Neural progenitor cell (in vitro differentiated cells): ENCODE results near the gene ATG10. TPM values are rescaled to one million over a fixed set of nuclear protein-coding genes. Genes with fewer than 3 reads are reported as not detected.

Experiments
- DNase-seq: peaks from one replicate; pipeline ENCODE4 v3.0.0-alpha.2; 2016; ENCODE audit warnings: low spot score
- H2AFZ ChIP-seq: fragments of 200-600 bp; sonication (generic); replicated peaks from 2 replicates; pipeline ENCODE4 v1.6.1; 2016; ENCODE audit warnings: antibody characterized with exemption
- H3F3A ChIP-seq: fragments of 200-600 bp; sonication (generic); 2 replicates; pipeline ENCODE4 v1.6.1; 2016; ENCODE audit warnings: antibody characterized with exemption, low read depth
- H3K27ac ChIP-seq: fragments of 200-600 bp; sonication (generic); 2 replicates; pipeline ENCODE4 v1.5.1; 2016; ENCODE audit warnings: mild to moderate bottlenecking
- H3K27me3 ChIP-seq: fragments of 200-600 bp; sonication (generic); 2 replicates; pipeline ENCODE4 v1.6.1; 2016; ENCODE audit warnings: mild to moderate bottlenecking, moderate library complexity
- H3K36me3 ChIP-seq: fragments of 200-600 bp; sonication (generic); 2 replicates; pipeline ENCODE4 v1.5.1; 2016
- H3K4me1 ChIP-seq: fragments of 200-600 bp; sonication (generic); 2 replicates; pipeline ENCODE4 v1.6.1; 2016; ENCODE audit warnings: mixed run types
- H3K4me2 ChIP-seq: fragments of 200-600 bp; sonication (generic); 2 replicates; pipeline ENCODE4 v1.6.1; 2016
- H3K4me3 ChIP-seq: fragments of 200-600 bp; sonication (generic); 2 replicates; pipeline ENCODE4 v1.5.1; 2016
- H3K79me2 ChIP-seq: fragments of 200-600 bp; sonication (generic); 2 replicates; pipeline ENCODE4 v1.6.1; 2016; ENCODE audit warnings: low read depth
- H3K9ac ChIP-seq: fragments of 200-600 bp; sonication (generic); 2 replicates; pipeline ENCODE4 v1.6.1; 2016
- H3K9me3 ChIP-seq: fragments of 200-600 bp; sonication (generic); 2 replicates; pipeline ENCODE4 v1.5.1; 2016; ENCODE audit warnings: low read depth
- H4K20me1 ChIP-seq: fragments of 200-600 bp; sonication (generic); 2 replicates; pipeline ENCODE4 v1.6.1; 2016; ENCODE audit warnings: low read depth
- H3K27ac Mint-ChIP-seq: 3 replicates; pipeline ENCODE4 v1.8.0; 2021; ENCODE audit warnings: mixed read lengths
- H3K27me3 Mint-ChIP-seq: 2 replicates; pipeline ENCODE4 v1.8.0; 2022; ENCODE audit warnings: low read depth, mild to moderate bottlenecking, inconsistent platforms, moderate library complexity, mixed read lengths; ENCODE audit not compliant: insufficient read depth
- H3K36me3 Mint-ChIP-seq: 3 replicates; pipeline ENCODE4 v1.8.0; 2021; ENCODE audit warnings: mixed read lengths
- H3K4me1 Mint-ChIP-seq: 3 replicates; pipeline ENCODE4 v1.8.0; 2021; ENCODE audit warnings: mixed read lengths
- H3K4me3 Mint-ChIP-seq: 3 replicates; pipeline ENCODE4 v1.8.0; 2021; ENCODE audit warnings: mild to moderate bottlenecking, moderate library complexity, mixed read lengths
- H3K9me3 Mint-ChIP-seq: 3 replicates; pipeline ENCODE4 v1.8.0; 2020; ENCODE audit warnings: mixed read lengths
- EZH2 ChIP-seq: fragments of 200-600 bp; sonication (generic); IDR thresholded peaks from 2 replicates; pipeline ENCODE4 v1.6.1; 2017; ENCODE audit warnings: antibody characterized with exemption, mild to moderate bottlenecking, moderate library complexity
- EZH2phosphoT487 ChIP-seq: fragments of 200-600 bp; sonication (generic); IDR thresholded peaks from 2 replicates; pipeline ENCODE4 v1.6.1; 2017; ENCODE audit warnings: antibody characterized with exemption
- total RNA-seq: library from RNA; depleted of rRNA; stranded (reverse); fragments of >200 nt; gene quantifications from 2 replicates; pipeline ENCODE4 v1.2.3, GENCODE V29; 2015; ENCODE audit warnings: low replicate concordance
- TF ChIP-seq, protein P1 (sequence below): fragments of 200-600 bp; sonication (generic); IDR thresholded peaks from 2 replicates; pipeline ENCODE4 v1.5.1; 2017; ENCODE audit warnings: antibody characterized with exemption, mild to moderate bottlenecking

The ATG10 gene
- total RNA-seq, 1 donor from 2014 or later, result 13.4 TPM

DNA sequence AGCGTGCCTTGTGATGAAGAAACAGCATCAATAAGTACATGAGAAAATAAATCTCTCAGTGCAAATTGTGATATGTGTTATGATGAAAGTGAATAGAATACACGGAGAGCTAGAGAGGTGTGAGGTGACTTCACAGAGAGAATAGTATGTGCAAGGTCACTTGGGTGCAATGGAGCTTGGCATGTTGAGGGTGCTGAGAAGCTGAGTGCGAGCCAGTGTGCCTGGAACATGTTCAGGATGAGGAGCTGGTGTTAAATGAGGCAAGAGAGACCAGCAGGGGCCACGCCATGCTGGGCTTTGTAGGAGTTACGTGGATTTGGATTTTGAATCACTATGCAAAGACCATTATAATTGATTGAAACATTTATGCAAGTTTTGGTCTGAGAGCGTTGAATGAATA, 319.1 kb downstream of the ATG10 start:
- H3K4me3 Mint-ChIP-seq, result no peak overlapping the region
- H3K9ac ChIP-seq, result no peak overlapping the region
- H3K27me3 ChIP-seq, result no peaks in the 10 kb centered on the region
- H3K79me2 ChIP-seq, result peaks cover 10% of the 10 kb centered on the region
- H3K9me3 ChIP-seq, result no peaks in the 10 kb centered on the region
- H3K4me1 Mint-ChIP-seq, result peaks cover 46% of the 10 kb centered on the region
- H3K4me2 ChIP-seq, result peak overlapping the region; percentile 28
- no peaks in the 10 kb centered on the region for H3K36me3 Mint-ChIP-seq
- peaks cover 61% of the 10 kb centered on the region for H3K4me1 ChIP-seq
- no peak for DNase-seq
- peaks cover 64% of the 10 kb centered on the region for H3F3A ChIP-seq
- TF ChIP-seq EZH2, result no peak
- TF ChIP-seq EZH2phosphoT487, result no peak
- TF ChIP-seq, protein P1, sequence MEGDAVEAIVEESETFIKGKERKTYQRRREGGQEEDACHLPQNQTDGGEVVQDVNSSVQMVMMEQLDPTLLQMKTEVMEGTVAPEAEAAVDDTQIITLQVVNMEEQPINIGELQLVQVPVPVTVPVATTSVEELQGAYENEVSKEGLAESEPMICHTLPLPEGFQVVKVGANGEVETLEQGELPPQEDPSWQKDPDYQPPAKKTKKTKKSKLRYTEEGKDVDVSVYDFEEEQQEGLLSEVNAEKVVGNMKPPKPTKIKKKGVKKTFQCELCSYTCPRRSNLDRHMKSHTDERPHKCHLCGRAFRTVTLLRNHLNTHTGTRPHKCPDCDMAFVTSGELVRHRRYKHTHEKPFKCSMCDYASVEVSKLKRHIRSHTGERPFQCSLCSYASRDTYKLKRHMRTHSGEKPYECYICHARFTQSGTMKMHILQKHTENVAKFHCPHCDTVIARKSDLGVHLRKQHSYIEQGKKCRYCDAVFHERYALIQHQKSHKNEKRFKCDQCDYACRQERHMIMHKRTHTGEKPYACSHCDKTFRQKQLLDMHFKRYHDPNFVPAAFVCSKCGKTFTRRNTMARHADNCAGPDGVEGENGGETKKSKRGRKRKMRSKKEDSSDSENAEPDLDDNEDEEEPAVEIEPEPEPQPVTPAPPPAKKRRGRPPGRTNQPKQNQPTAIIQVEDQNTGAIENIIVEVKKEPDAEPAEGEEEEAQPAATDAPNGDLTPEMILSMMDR, result no peak
- no peaks in the 10 kb centered on the region for H4K20me1 ChIP-seq
- no peak overlapping the region for H2AFZ ChIP-seq
- no peak overlapping the region for H3K4me3 ChIP-seq
- H3K36me3 ChIP-seq, result no peaks in the 10 kb centered on the region
- no peaks in the 10 kb centered on the region for H3K9me3 Mint-ChIP-seq
- no peak overlapping the region for H3K27ac ChIP-seq
- H3K27ac Mint-ChIP-seq, result peak overlapping the region; percentile 44
- H3K27me3 Mint-ChIP-seq, result no peaks in the 10 kb centered on the region

GRCh38 chr5:82291420-82291819, 319.6 kb downstream of the ATG10 start:
- H3K27me3 Mint-ChIP-seq, result no peaks in the 10 kb centered on the region
- H3K27ac ChIP-seq, result peak overlapping the region; percentile 8
- no peaks in the 10 kb centered on the region for H3K36me3 Mint-ChIP-seq
- peaks cover 10% of the 10 kb centered on the region for H3K79me2 ChIP-seq
- H4K20me1 ChIP-seq, result no peaks in the 10 kb centered on the region
- no peak overlapping the region for H3K4me3 Mint-ChIP-seq
- H3F3A ChIP-seq, result peaks cover 69% of the 10 kb centered on the region
- peak overlapping the region; percentile 64 for H3K27ac Mint-ChIP-seq
- H3K27me3 ChIP-seq, result no peaks in the 10 kb centered on the region
- TF ChIP-seq EZH2phosphoT487 (no peak), EZH2 (no peak)
- TF ChIP-seq, protein P1, result no peak
- peak overlapping the region; percentile 28 for H3K4me2 ChIP-seq
- peaks cover 51% of the 10 kb centered on the region for H3K4me1 Mint-ChIP-seq
- H3K4me3 ChIP-seq, result no peak overlapping the region
- no peaks in the 10 kb centered on the region for H3K9me3 ChIP-seq
- H3K9me3 Mint-ChIP-seq, result no peaks in the 10 kb centered on the region
- peaks cover 66% of the 10 kb centered on the region for H3K4me1 ChIP-seq
- no peak overlapping the region for H2AFZ ChIP-seq
- H3K36me3 ChIP-seq, result no peaks in the 10 kb centered on the region
- no peak overlapping the region for H3K9ac ChIP-seq
- no peak for DNase-seq

- Histone ChIP-seq H3K27me3 (no peaks in the 10 kb centered on the region), H3K79me2 (peaks cover 4% of the 10 kb centered on the region), H3K4me2 (no peak overlapping the region), H3K27ac (peak overlapping the region; percentile 98), H3K9ac (no peak overlapping the region), H3F3A (peaks cover 66% of the 10 kb centered on the region), H3K36me3 (no peaks in the 10 kb centered on the region), H3K4me1 (peaks cover 63% of the 10 kb centered on the region), H4K20me1 (no peaks in the 10 kb centered on the region), H3K4me3 (no peak overlapping the region), H2AFZ (no peak overlapping the region), H3K9me3 (no peaks in the 10 kb centered on the region)
- Mint-ChIP-seq H3K9me3 (peaks cover 2% of the 10 kb centered on the region), H3K36me3 (no peaks in the 10 kb centered on the region), H3K4me1 (peaks cover 48% of the 10 kb centered on the region), H3K4me3 (peak overlapping the region; percentile 66), H3K27me3 (no peaks in the 10 kb centered on the region), H3K27ac (no peak overlapping the region)
- peak; percentile 39 for DNase-seq
- TF ChIP-seq, protein P1, result no peak
- no peak for TF ChIP-seq EZH2
- TF ChIP-seq EZH2phosphoT487, result no peak
These were observed 323.3 kb downstream of the ATG10 start for GRCh38 chr5:82295144-82295543.
